Esophagus muscularis mucosa (tissue), 4 donors: ENCODE data around the gene CDC34. TPM values are rescaled to one million over a fixed set of nuclear protein-coding genes. Genes with fewer than 3 reads are reported as not detected.

Experiments
- DNase-seq: peaks from one replicate; pipeline ENCODE4 v3.0.0-alpha.2; 2017; ENCODE audit errors: extremely low spot score
- H3K27ac ChIP-seq, 4 donors: fragments of 200-600 bp; sonication (generic); replicated peaks in 1 of 4; 1 replicate in 3 of 4; 2 replicates in 1 of 4; pipeline ENCODE4 v1.5.1; 2016 to 2019; ENCODE audit warnings: mild to moderate bottlenecking in 1 of 4
- H3K27me3 ChIP-seq, 4 donors: fragments of 200-600 bp; sonication (generic); one replicate each; pipeline versions ENCODE4 v1.5.1 to v1.6.0; 2016 to 2019
- H3K36me3 ChIP-seq, 4 donors: fragments of 200-600 bp; sonication (generic); one replicate each; pipeline ENCODE4 v1.5.1; 2016 to 2019
- H3K4me1 ChIP-seq, 4 donors: fragments of 200-600 bp; sonication (generic); one replicate each; pipeline ENCODE4 v1.5.1; 2016 to 2019
- H3K4me3 ChIP-seq, 4 donors: fragments of 200-600 bp; sonication (generic); 1 replicate in 2 of 4; 2 replicates in 2 of 4; pipeline ENCODE4 v1.5.1; 2016 to 2019; ENCODE audit warnings: mild to moderate bottlenecking in 4 of 4, moderate library complexity in 1 of 4
- H3K9me3 ChIP-seq, 4 donors: fragments of 200-600 bp; sonication (generic); 1 replicate in 3 of 4; 2 replicates in 1 of 4; pipeline ENCODE4 v1.5.1; 2016 to 2019
- CTCF ChIP-seq, 3 experiments: fragments of 200-600 bp in 2 of 3; fragments of 450-650 bp in 1 of 3; sonication (generic) in 2 of 3; IDR thresholded peaks; one replicate each; pipeline ENCODE4 v1.5.1; 2017 to 2019; ENCODE audit warnings: antibody characterized with exemption in 3 of 3, mild to moderate bottlenecking in 2 of 3, moderate library complexity in 1 of 3
- EP300 ChIP-seq: sonication (generic); formaldehyde crosslinking; IDR thresholded peaks from one replicate; pipeline ENCODE4 v1.6.1; 2017; ENCODE audit warnings: antibody characterized with exemption
- POLR2A ChIP-seq: fragments of 450-650 bp; IDR thresholded peaks from one replicate; pipeline ENCODE4 v1.6.1; 2017; ENCODE audit warnings: antibody characterized with exemption, moderate library complexity, mild to moderate bottlenecking, low read depth
- POLR2AphosphoS5 ChIP-seq, 2 donors: sonication (generic); formaldehyde crosslinking; IDR thresholded peaks; one replicate each; pipeline ENCODE4 v1.6.1; 2017; ENCODE audit warnings: antibody characterized with exemption in 2 of 2
- WGBS: methylation state at CpG from one replicate; pipeline ENCODE4 v1.1.5; 2018; 5-methylcytosine and 5-hydroxymethylcytosine counted together
- intact Hi-C: fragments of 100-400 bp; cut with DNase I; formaldehyde crosslinking; loops from one replicate; pipeline ENCODE4 v1.15.1; 2023
- total RNA-seq, 4 donors: library from RNA; depleted of rRNA; stranded (reverse); fragments of >200 nt; gene quantifications; one replicate each; pipeline versions ENCODE4 v1.1.0 to v1.2.1, GENCODE V29; 2016

Gene CDC34
- total RNA-seq, 4 donors from 2014 or later = 62.5 to 100 (median 76.2) TPM

DNA sequence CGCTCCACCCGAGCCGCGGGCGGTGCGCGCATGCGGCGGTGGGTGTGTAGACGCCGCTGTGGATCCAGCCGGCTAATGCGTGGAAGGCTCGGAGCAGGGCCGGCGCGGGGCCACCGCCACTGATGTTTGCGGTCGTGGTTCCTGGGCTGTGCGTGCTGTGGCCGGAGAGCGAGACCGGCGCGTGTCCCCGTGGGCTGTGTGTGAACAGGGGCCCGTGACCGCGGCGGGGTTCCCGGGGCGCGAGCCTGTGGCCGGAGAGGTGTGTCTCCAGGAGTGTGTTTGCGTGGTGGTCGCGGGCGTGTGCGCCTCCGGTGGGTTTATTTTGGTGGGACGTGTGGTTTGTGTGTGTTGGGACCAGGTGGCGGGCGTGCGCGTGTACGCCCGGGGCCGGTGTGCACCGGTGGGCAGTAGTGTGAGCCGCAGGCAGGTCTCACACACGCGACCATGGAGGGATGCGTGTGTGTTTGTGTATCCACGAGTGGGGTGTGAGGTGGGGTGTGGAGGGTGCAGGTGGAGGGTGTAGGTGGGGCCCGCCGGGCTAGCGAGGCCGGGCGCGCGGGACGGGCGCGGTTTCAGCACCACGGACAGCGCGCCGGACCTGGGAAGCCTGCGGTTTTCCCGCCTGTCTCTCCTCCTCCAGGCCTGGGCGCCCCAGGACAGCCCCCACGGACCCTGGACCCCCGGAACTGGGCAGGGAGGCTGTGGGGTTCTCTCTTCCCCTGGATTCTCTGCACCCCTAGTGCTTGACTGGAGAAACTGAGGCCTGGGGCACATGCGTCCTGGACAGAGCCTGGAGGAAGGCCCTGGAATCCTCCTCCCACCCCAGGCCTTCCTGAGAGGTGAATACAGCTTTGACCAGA is 59.8 kb downstream of the CDC34 start:
- H3K27me3 ChIP-seq = peaks cover 12 to 93% (median 35%) of the 10 kb centered on the region in 4 donors
- intact Hi-C loops = no loop called here
- DNase-seq = no peak

More for the DNA sequence above, 59.8 kb downstream of the CDC34 start:
- peaks cover 21 to 36% (median 29%) of the 10 kb centered on the region in 4 donors for H3K4me1 ChIP-seq
- H3K36me3 ChIP-seq = no peaks in the 10 kb centered on the region
- WGBS = 30% methylated on average over 47 of the region's 75 CpGs
- H3K4me3 ChIP-seq = no peak overlapping the region
- no peaks in the 10 kb centered on the region for H3K9me3 ChIP-seq
- no peak for TF ChIP-seq EP300
- TF ChIP-seq POLR2A = no peak
- TF ChIP-seq POLR2AphosphoS5 (IDR thresholded peaks at IDR 0.05) = no peak
- TF ChIP-seq CTCF (IDR thresholded peaks at IDR 0.05) = no peak
- H3K27ac ChIP-seq = no peak overlapping the region

Other genes starting within 250 kb of the CDC34 start
- 1 to 10 TPM; 2.1 to 9.1 (median 5.0) TPM for gene PLPP2, start 240.4 kb upstream of the CDC34 start, total RNA-seq
- 10 to 100 TPM; 11.6 to 26.4 (median 18.9) TPM for gene MIER2, start 187.0 kb upstream of the CDC34 start, total RNA-seq
- gene C2CD4C, start 122.6 kb upstream of the CDC34 start, total RNA-seq = 1 to 10 TPM in 3 of 4 donors, under 1 TPM in 1; 0.46 to 3.7 (median 1.7) TPM
- 10 to 100 TPM; 11.2 to 35.6 (median 18.7) TPM for gene SHC2, start 70.7 kb upstream of the CDC34 start, total RNA-seq
- under 1 TPM in 2 of 4 donors, not detected in 2; 0.17 to 0.42 TPM for gene MADCAM1, start 35.3 kb upstream of the CDC34 start, total RNA-seq
- gene TPGS1, start 24.3 kb upstream of the CDC34 start, total RNA-seq = 10 to 100 TPM; 61.7 to 86.6 (median 64.4) TPM
- under 1 TPM in 2 of 4 donors, not detected in 2; 0.50 to 0.58 TPM for gene GZMM, start 12.3 kb downstream of the CDC34 start, total RNA-seq
- gene BSG, start 40.8 kb downstream of the CDC34 start, total RNA-seq = 100 to 1,000 TPM; 304 to 416 (median 362) TPM
- gene HCN2, start 58.1 kb downstream of the CDC34 start, total RNA-seq = under 1 TPM; 0.19 to 0.50 (median 0.41) TPM
- 10 to 100 TPM; 20.8 to 40.7 (median 30.4) TPM for gene POLRMT, start 101.8 kb downstream of the CDC34 start, total RNA-seq
- 1 to 10 TPM in 2 of 4 donors, under 1 TPM in 2; 0.50 to 2.1 (median 1.4) TPM for gene FGF22, start 108.1 kb downstream of the CDC34 start, total RNA-seq
- 10 to 100 TPM; 41.5 to 63.5 (median 62.3) TPM for gene RNF126, start 131.5 kb downstream of the CDC34 start, total RNA-seq
- 100 to 1,000 TPM; 115 to 226 (median 217) TPM for gene FSTL3, start 144.6 kb downstream of the CDC34 start, total RNA-seq
- gene PRSS57, start 163.7 kb downstream of the CDC34 start, total RNA-seq = under 1 TPM in 1 of 4 donors, not detected in 3; 0.34 TPM
- gene PALM, start 177.2 kb downstream of the CDC34 start, total RNA-seq = 100 to 1,000 TPM in 1 of 4 donors, 10 to 100 TPM in 3; 42.8 to 119 (median 70.8) TPM
- 1 to 10 TPM in 1 of 4 donors, not detected in 3; 2.0 TPM for gene MISP, start 219.4 kb downstream of the CDC34 start, total RNA-seq